Neutrophil (primary cell): ENCODE results near the gene FNIP1.

Source experiments
- H3K27ac ChIP-seq: fragments of 200-600 bp; sonication (generic); 2 replicates; pipeline ENCODE4 v1.5.1; 2016; ENCODE audit warnings: mild to moderate bottlenecking, moderate library complexity
- H3K27me3 ChIP-seq: fragments of 200-600 bp; sonication (generic); 2 replicates; pipeline ENCODE4 v1.6.0; 2016; ENCODE audit warnings: mild to moderate bottlenecking
- H3K36me3 ChIP-seq: fragments of 200-600 bp; sonication (generic); 2 replicates; pipeline ENCODE4 v1.5.1; 2017
- H3K4me1 ChIP-seq, 2 experiments: fragments of 200-600 bp in 1 of 2; sonication (generic) in 1 of 2; 1 replicate in 1 of 2; 2 replicates in 1 of 2; pipeline versions ENCODE4 v1.5.1 to v1.6.1; 2013 to 2016; ENCODE audit warnings: low read depth in 1 of 2, low read length in 1 of 2, mild to moderate bottlenecking in 1 of 2, moderate library complexity in 1 of 2; ENCODE audit not compliant: control insufficient read depth in 1 of 2, insufficient read depth in 1 of 2
- H3K4me3 ChIP-seq, 2 experiments: fragments of 200-600 bp in 1 of 2; sonication (generic) in 1 of 2; 1 replicate in 1 of 2; 2 replicates in 1 of 2; pipeline ENCODE4 v1.5.1; 2013 to 2016; ENCODE audit warnings: low read depth in 1 of 2, low read length in 1 of 2, mild to moderate bottlenecking in 1 of 2, moderate library complexity in 1 of 2
- H3K9me3 ChIP-seq: fragments of 200-600 bp; sonication (generic); 2 replicates; pipeline ENCODE4 v1.5.1; 2016
- TF ChIP-seq, protein P1 (sequence below): fragments of 200-600 bp; sonication (generic); IDR thresholded peaks from 2 replicates; pipeline ENCODE4 v1.5.1; 2016; ENCODE audit warnings: antibody characterized with exemption

Gene FNIP1

DNA sequence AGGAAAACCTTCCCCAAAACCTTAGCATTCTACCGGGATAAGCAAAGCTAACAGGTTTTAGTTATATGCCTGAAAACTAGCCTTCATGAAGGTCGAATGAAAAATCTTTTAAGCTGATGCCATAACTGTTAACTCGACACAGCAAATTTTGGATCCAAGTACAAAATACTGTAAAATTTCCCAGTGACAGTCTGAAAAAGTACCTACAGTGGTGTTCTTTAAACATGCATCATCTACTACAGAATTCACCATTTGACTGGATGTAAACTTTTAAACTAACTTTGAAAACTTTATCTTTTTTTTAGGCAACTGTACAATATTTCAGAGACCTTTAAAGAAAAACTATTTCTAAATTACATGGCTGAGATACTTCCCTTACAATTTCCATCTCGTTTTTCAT lies 162.6 kb downstream of the FNIP1 start:
- H3K27ac ChIP-seq = peak overlapping the region; percentile 100
- no peaks in the 10 kb centered on the region for H3K27me3 ChIP-seq
- H3K4me1 ChIP-seq = peaks cover 82 to 84% of the 10 kb centered on the region in 2 experiments
- H3K9me3 ChIP-seq = no peaks in the 10 kb centered on the region
- TF ChIP-seq, protein P1, sequence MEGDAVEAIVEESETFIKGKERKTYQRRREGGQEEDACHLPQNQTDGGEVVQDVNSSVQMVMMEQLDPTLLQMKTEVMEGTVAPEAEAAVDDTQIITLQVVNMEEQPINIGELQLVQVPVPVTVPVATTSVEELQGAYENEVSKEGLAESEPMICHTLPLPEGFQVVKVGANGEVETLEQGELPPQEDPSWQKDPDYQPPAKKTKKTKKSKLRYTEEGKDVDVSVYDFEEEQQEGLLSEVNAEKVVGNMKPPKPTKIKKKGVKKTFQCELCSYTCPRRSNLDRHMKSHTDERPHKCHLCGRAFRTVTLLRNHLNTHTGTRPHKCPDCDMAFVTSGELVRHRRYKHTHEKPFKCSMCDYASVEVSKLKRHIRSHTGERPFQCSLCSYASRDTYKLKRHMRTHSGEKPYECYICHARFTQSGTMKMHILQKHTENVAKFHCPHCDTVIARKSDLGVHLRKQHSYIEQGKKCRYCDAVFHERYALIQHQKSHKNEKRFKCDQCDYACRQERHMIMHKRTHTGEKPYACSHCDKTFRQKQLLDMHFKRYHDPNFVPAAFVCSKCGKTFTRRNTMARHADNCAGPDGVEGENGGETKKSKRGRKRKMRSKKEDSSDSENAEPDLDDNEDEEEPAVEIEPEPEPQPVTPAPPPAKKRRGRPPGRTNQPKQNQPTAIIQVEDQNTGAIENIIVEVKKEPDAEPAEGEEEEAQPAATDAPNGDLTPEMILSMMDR = no peak
- H3K36me3 ChIP-seq = no peaks in the 10 kb centered on the region
- peak overlapping the region; percentile 73 to 75 for H3K4me3 ChIP-seq

DNA sequence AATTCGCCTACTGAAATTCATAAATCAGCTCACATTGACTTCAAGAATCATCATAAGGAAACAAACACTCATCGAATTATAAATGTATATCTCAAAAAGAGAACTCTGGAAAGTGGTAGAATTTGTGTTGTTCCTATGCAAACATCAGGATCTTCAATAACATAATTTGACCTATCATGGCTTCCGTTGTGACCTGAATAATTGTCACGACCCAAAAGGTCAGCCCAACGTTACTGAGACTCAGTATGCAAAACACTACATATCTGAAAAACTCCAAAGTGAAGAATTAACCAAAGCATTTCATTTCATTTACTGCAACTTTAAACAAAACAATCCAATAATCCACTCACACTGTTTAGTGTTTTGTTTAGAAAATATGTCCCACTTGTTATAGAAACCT lies 163.0 kb downstream of the FNIP1 start:
- Histone ChIP-seq H3K27ac (peak overlapping the region; percentile 100), H3K27me3 (no peaks in the 10 kb centered on the region), H3K9me3 (no peaks in the 10 kb centered on the region), H3K4me3 (peak overlapping the region; percentile 73 to 75), H3K4me1 (peaks cover 78 to 83% of the 10 kb centered on the region in 2 experiments), H3K36me3 (no peaks in the 10 kb centered on the region)
- TF ChIP-seq, protein P1 = no peak

GRCh38 chr5:131630963-131631350 lies 165.9 kb downstream of the FNIP1 start:
- Histone ChIP-seq H3K27ac (peak overlapping the region; percentile 100), H3K4me1 (peaks cover 49 to 57% of the 10 kb centered on the region in 2 experiments), H3K27me3 (no peaks in the 10 kb centered on the region), H3K9me3 (no peaks in the 10 kb centered on the region), H3K4me3 (no peak overlapping the region), H3K36me3 (no peaks in the 10 kb centered on the region)
- TF ChIP-seq, protein P1 = no peak

DNA sequence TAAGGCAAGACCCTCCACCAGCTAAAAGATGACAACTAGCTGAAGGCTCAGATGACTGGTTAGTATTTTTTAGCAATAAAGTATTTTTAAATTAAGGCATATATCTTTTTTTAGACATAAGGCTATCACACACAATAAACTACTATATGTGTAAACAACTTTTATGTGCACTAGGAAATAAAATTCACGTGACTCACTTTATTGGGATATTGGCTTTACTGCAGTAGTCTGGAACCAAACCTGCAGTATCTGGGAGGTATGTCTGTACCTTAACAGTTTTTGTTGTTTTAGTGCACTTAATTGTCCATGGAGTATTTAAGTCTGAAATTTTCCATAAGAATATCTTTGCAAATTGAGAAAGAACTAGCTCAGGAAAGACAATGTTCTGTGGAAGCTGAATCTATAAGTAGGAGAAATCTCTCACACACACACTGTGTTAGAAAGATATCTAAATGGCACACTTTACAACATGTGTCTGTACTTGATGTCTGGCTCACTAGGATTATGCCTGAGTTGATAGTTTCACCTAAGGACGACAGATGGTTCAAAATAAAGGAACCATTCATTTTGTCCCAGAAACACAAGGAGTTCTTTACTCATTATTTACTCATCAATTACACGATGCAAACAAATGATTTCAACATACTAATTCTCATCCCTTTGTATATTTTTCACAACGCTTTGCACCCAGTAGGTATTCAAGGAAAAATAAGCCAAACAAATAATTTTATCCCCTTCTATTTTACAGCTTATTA lies 166.4 kb downstream of the FNIP1 start:
- no peaks in the 10 kb centered on the region for H3K36me3 ChIP-seq
- H3K27me3 ChIP-seq = no peaks in the 10 kb centered on the region
- no peak overlapping the region for H3K4me3 ChIP-seq
- H3K27ac ChIP-seq = peak overlapping the region; percentile 100
- H3K9me3 ChIP-seq = no peaks in the 10 kb centered on the region
- peaks cover 44 to 57% of the 10 kb centered on the region in 2 experiments for H3K4me1 ChIP-seq
- TF ChIP-seq, protein P1 = no peak

DNA sequence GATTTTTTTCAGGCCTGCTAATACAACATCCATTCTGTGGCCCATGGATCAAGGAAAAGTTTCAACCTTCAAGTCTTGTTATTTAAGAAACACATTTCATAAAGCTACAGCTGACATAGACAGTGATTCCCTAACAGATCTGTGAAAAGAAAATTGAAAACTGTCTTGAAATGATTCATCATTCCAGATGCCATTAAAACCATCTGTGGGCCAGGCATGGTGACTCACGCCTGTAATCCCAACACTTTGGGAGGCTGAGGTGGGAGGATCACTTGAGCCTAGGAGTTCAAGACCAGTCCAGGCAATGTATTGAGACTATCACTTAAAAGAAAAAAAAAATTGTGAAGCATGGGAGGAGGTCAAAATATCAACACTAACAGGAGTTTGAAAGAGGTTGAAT lies 167.8 kb downstream of the FNIP1 start:
- TF ChIP-seq, protein P1 = no peak
- peak overlapping the region; percentile 14 for H3K27ac ChIP-seq
- H3K9me3 ChIP-seq = no peaks in the 10 kb centered on the region
- peaks cover 41 to 53% of the 10 kb centered on the region in 2 experiments for H3K4me1 ChIP-seq
- H3K27me3 ChIP-seq = no peaks in the 10 kb centered on the region
- no peak overlapping the region for H3K4me3 ChIP-seq
- peaks cover 3% of the 10 kb centered on the region for H3K36me3 ChIP-seq
